ENCODE results near the gene ATP6V0B.

The ATP6V0B gene

DNA sequence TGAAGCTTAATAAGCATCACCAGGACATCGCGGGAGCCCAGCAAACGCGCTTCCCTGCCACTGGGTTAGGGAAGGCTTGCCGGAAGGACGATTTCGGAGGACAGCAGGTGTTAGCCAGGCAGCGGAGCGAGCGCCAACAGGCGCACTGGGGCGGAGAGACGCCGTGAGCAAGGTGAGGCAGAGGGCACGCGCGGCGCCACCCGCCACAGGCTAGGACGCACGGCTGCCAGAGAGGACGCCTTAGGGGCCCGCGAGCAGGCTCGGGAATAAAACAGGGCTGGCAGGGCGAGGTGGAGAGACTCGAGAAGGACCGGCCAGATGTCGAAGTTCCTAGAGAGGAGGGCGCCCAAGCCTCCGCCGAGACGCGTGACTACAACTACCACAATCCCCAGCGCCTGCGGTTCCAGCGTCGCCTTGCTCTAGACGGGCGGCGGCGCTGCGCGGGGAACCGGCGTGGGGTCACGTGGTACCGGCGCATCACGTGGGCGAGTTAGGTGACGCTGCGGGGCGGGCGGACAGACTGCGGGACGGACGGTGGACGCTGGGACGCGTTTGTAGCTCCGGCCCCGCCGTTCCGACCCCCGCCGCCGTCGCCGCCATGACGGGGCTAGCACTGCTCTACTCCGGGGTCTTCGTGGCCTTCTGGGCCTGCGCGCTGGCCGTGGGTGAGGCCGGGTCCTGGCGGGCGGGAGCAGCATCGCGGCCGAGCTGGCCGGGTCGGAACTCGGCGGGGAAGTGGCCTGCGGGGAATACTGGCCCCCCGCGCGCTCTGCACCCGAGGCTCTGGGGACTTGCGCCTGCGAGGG is at the start of gene ATP6V0B:
Gene ATP6V0B (plus strand): TSS at position 518 of the 806 bp plus-strand sequence. CDS start 81 bp downstream, at position 599.
- DNase-seq (ENCODE audit: low read depth, low spot score), result peak; percentile 92

DNA sequence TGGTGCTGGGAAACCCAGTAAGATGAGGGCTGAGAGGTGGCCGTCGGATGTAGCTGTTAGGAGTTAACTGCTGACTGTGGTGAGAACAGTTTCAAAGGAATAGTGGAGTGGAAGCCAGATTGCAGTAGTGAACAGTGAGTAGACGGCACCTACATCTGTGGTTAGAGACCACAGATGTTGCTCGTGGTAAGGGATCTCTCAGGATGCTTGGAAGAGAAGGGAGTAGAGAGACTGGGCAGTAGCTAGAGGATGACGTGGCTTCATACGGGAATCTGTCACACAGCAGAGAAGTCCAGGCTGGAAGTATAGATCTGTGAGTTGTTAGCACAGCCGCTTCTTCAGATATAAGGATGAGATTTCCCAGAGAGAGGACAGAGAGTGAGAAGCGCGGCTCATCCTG is 48.9 kb upstream of the ATP6V0B start:
- no peak for DNase-seq (ENCODE audit: low read depth, low spot score)

DNA sequence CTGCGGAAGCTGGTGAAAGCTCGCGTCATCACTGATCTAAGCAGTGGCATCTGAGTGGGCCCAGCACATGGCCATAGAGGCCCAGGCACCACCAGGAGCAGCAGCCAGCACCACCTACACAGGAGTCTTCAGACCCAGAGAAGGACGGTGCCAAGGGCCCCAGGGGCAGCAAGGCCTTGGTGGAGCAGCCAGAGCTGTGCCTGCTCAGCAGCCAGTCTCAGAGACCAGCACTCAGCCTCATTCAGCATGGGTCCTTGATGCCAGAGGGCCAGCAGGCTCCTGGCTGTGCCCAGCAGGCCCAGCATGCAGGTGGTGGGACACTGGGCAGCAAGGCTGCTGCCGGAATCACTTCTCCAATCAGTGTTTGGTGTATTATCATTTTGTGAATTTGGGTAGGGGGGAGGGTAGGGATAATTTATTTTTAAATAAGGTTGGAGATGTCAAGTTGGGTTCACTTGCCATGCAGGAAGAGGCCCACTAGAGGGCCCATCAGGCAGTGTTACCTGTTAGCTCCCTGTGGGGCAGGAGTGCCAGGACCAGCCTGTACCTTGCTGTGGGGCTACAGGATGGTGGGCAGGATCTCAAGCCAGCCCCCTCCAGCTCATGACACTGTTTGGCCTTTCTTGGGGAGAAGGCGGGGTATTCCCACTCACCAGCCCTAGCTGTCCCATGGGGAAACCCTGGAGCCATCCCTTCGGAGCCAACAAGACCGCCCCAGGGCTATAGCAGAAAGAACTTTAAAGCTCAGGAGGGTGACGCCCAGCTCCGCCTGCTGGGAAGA is 44.4 kb upstream of the ATP6V0B start:
- no peak for DNase-seq (ENCODE audit: low read depth, low spot score)

DNA sequence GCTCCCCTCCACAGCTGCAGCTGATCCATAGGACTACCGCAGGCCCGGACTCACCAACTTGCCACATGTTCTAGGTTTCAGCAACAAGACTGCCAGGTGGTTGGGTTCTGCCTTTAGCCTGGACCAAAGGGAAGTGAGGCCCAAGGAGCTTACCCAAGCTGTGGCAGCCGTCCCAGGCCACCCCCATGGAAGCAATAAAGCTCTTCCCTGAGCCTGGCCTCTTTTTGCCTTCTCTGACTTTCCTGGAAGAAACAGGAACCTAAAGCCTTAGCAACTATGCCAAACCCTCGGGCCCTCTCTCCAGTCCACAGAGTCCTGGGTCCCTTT is 43.8 kb upstream of the ATP6V0B start:
- no peak for DNase-seq (ENCODE audit: low read depth, low spot score)

DNA sequence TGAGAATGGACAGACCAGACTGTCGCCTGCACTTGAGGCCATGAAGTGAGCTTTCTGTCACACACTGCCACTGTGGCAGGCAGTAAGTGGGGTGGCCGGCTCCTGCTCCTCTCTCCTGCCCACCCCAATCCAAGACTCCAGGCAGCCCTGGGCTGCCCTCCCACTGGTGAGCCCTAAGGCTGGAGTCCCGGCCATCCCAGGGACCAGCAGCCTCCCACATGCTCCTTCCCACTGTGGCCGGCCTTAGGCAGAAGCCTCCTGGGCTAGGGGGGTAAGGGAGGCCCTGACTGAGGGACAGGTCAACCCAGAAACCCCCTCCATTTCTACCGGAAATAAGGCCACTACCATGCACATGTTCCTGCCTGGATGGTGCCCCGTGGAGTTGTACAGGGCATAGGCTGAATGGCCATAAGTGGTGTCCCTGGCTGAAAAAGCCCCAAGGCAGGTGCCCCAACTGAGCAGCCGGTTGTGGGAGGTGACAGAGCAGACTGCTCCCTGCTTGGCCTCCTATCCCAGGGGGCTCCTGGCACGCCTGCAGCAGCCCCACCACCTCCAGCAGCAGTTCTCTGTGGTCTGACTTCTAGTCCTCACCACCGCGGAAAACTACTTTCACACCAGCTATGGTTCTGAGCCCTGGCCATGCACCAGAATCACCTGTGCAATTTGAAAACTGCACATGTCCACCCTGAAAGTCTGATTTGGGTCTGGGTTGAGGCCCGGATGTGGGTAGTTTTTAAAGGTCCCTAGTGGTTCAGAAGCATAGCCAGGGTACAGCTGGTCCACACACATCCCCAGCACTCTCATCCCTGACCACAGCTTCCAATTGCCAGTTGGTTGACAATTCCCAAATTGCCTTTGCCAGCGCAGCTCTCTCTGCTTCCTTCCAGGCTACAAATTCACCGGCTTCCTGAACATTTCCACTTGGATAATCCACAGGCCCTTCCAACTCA is 42.8 kb upstream of the ATP6V0B start:
- DNase-seq (ENCODE audit: low read depth, low spot score), result no peak

DNA sequence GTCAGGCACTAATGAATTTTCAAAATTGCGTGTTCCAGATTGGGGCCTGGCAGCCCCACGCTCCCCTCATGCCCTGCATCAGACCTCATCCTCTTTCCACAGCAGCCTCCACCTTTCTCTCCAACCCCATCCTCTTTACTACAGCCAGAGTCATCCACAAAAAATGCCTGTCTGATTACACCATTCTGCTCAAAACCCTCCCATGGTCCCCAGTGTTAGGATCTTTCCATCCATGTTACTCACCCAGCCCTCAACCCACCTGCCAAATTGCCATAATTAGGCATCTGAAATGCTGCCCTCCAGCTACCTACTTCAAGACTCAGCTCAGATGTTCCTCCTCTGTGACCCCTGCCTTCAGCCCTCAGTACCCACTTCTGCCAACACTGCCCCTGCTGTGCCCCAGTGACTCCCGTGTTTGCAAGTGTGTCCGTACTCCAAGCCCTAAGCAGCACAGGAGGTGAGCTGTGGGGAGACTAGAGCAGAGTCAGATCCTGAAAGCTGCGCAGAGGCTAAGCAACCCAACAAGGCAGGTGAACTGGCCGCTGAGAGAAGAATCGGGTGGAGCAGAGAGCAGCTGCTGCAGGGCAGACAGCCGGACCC is 41.9 kb upstream of the ATP6V0B start:
- DNase-seq (ENCODE audit: low read depth, low spot score), result no peak

DNA sequence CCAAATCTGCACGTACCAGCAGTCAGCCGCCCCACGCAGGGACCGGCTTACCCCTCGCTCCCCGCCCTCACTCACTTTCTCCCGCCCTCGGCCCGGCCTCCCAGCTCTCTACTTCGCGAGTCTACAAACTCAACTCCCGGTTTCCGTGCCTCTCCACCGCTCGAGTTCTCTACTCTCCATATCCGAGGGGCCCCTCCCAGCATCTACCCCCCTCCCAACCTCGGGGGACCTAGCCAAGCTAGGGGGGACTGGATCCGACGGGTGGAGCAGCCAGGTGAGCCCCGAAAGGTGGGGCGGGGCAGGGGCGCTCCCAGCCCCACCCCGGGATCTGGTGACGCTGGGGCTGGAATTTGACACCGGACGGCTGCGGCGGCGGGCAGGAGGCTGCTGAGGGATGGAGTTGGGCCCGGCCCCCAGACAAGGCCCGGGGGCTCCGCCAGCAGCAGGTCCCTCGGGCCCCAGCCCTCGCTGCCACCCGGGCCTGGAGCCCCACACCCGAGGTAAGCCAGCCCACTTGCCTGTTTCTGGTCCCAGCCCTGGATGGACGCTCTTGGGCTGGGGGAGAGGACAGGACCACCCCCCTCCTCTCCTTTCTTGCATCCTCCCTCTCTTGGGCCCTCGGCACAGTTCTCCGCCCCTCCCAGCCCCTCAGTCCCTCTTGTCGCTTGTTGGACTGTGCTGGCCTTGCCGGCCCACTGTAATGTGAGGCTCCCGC is 41.2 kb upstream of the ATP6V0B start, which contains the start of gene ARTN:
Gene ARTN (plus strand): TSS at position 416 of the 715 bp plus-strand sequence. CDS start 1,856 bp downstream, outside the sequence.
- DNase-seq (ENCODE audit: low read depth, low spot score), result no peak

DNA sequence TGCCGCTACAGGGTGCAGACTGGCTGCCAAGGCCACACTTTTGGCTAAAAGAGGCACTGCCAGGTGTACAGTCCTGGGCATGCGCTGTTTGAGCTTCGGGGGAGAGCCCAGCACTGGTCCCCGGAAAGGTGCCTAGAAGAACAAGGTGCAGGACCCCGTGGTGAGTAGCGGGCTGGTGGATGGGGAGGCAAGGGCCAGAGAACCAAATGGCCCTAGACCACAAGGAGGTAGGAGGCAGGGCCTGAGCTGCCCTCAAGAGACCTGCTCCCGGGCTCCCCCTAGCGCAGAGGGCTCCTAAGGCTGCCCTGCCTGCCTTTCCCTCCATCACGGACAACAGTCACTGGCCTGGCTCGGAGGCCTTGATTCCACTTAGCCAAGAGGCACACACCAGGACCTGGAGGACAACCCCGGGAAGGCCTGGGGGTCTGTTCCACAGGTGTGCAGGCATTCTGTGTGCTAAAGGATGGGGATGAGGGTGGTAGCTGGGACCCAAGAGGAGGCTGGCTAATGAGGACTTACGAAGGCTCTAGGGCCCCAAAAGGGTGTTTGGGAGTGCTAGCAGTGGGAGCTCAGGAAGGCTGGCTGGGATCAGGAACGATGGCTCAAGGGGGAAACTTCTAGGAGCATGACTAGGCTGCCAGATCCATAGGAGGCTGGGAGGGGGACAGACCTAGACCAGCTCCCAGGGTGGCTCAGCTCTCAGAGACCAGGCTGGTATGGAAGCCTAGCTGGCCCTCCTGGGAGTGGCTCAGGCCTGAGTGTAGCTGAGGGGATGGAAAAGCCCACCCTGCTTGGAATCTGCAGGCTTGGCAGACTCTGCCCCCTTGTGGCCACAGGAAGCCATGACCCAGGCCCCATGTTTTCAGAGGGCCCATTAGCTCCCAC is 40.4 kb upstream of the ATP6V0B start:
- DNase-seq (ENCODE audit: low read depth, low spot score), result peak; percentile 16

DNA sequence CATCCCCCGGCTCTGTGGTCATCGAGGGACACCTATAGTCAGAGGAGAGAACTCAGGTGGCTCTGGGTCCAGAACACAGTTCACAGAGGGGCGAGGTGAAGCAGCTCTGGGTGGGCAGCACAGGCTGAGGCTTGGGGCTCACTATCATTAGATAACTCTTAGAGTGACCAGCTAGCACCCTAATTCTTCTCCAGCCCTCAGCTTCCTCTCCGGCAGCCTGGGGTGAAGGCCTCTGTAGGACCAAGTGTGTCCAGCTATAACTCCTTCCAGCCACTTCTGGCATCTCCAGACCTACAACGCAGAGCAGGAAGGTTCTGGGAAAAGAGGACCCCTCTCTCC is 39.8 kb upstream of the ATP6V0B start:
- DNase-seq (ENCODE audit: low read depth, low spot score), result no peak

DNA sequence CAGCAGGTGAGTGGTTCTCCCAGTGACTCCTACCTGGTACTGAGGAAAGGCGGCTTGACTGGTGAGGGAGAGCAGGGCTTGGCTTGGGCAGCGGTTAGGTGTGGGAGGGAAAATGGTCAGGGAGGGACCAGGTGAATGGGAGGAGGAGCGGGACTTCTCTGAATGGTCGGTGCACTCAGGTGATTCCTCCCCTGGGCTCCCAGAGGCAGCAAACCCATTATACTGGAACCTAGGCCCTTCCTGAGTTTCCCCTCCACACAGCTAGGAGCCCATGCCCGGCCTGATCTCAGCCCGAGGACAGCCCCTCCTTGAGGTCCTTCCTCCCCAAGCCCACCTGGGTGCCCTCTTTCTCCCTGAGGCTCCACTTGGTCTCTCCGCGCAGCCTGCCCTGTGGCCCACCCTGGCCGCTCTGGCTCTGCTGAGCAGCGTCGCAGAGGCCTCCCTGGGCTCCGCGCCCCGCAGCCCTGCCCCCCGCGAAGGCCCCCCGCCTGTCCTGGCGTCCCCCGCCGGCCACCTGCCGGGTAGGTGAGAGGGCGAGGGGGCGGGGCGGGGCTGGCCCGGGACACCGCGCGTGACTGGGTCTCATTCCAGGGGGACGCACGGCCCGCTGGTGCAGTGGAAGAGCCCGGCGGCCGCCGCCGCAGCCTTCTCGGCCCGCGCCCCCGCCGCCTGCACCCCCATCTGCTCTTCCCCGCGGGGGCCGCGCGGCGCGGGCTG is 38.9 kb upstream of the ATP6V0B start:
- no peak for DNase-seq (ENCODE audit: low read depth, low spot score)

DNA sequence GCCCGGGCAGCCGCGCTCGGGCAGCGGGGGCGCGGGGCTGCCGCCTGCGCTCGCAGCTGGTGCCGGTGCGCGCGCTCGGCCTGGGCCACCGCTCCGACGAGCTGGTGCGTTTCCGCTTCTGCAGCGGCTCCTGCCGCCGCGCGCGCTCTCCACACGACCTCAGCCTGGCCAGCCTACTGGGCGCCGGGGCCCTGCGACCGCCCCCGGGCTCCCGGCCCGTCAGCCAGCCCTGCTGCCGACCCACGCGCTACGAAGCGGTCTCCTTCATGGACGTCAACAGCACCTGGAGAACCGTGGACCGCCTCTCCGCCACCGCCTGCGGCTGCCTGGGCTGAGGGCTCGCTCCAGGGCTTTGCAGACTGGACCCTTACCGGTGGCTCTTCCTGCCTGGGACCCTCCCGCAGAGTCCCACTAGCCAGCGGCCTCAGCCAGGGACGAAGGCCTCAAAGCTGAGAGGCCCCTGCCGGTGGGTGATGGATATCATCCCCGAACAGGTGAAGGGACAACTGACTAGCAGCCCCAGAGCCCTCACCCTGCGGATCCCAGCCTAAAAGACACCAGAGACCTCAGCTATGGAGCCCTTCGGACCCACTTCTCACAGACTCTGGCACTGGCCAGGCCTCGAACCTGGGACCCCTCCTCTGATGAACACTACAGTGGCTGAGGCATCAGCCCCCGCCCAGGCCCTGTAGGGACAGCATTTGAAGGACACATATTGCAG is 38.2 kb upstream of the ATP6V0B start:
- no peak for DNase-seq (ENCODE audit: low read depth, low spot score)

DNA sequence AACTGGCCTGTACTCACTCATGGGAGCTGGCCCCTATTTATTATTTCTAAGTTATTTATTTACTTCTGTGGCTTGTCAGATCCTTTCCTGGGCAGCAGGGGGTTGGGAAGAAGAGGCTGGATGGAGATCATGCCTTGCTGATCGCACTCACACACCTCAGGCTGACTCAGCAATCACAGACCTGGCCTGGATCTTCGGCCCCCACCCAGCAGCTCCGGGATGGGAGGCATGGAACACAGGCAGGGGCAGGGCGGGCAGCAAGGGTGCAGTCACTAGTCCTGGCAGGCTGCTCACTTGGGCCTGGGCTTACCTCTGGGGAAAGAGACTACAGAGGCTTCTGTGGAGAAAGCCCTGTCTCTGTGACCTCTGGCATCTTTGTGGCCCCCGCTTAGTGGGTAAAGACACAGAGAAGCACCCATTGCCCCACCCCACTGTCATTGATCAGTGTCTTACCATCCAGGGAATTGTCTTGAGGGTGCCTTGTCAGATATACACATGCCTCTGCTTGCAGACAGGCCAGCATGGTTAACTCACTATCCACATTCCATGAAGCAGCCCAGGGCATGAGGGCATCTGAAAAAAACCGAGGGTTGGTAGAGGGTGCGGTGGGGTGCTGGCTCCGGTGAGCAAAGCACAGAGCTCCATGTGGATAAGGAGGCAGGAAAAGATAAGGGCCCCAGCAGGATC is 37.4 kb upstream of the ATP6V0B start:
- DNase-seq (ENCODE audit: low read depth, low spot score), result no peak

DNA sequence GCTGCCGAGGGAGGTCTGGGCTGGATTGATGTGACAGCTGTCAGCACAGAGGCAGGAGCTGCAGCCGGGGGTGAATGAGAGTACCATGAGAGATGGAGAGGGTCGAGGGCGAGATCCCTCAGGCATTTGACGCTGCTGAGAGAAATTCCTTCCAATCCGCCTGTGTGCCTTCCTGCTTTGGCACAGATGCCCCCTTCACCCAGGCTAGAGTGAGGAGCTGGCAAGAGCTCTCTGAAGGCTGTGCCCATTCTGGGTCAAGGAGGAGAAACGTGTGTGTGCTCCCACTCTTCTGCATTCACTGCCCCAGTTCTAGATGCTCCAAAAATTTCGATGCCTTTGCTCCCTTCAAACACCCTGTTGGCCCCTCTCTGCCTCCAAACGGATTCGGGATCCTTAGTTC is 36.4 kb upstream of the ATP6V0B start:
- no peak for DNase-seq (ENCODE audit: low read depth, low spot score)

DNA sequence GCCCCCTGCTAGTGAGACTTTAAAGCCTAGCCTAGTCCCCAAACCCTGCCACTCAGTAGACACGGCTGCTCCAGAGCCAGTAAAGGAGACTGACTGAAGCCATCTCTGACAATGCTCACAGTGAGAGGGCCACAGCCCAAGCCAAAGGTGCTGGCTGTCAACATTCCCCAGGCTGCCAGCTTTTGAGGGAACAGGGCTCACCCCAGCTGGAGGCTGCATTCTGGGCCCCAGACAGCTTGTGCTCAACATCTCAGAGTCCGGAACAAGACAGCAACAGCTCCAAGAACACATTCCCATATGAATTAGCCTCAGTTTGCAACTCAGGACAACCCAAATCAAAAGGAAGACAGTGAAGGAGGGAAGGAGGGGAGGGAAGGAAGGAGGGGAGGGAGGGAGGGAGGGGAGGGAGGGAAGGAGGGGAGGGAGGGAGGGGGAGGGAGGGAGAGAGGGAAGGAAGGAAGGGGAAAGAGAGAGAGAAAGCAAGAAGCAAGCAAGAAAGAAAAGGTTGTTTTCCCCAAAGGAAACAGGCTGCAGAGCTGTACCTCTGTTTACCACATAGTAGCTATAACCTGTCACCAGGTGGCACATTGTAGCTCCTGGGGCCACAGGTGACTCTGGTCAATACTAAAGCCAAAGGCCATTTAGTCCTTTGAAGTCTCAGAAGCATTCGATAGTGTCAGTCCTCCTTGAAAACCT is 35.7 kb upstream of the ATP6V0B start:
- no peak for DNase-seq (ENCODE audit: low read depth, low spot score)

DNA sequence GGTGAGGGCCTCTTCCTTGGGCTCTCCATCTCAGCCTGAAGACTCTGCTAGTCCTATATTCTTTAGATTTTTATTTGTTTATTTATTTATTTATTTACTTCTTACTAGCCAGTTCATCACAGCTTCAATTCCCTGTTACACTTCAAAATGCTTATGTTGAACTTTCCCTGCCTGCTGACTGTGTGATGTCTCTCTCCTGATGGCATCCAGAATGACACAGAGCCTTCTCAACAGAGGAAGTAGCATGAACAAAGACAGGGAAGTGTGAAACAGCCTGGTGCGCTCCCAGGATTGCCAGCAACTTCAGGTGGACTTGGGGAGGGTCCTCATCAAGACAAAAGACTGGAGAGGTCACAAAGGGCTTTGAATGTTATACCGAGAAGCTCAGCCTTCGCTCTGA is 32.3 kb upstream of the ATP6V0B start:
- DNase-seq (ENCODE audit: low read depth, low spot score), result no peak

DNA sequence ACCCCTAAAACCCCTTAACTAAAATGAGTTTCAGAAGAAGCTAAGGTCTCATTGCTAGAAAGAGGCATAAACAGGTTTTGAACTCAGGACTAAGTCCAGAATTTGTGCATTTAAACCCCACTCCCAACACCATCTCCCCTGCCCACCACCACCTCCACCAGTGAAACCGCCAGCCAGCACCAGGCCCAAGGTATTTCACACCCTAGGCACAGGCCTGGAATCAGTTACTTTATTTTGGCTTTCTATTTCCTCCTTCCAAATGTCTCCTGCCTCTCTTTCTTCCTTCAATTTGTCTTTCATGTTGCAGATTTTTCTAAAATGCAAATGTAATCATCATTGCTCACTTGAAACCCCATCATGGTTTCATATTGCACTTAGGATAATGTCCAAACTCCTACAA is 29.9 kb upstream of the ATP6V0B start:
- no peak for DNase-seq (ENCODE audit: low read depth, low spot score)

DNA sequence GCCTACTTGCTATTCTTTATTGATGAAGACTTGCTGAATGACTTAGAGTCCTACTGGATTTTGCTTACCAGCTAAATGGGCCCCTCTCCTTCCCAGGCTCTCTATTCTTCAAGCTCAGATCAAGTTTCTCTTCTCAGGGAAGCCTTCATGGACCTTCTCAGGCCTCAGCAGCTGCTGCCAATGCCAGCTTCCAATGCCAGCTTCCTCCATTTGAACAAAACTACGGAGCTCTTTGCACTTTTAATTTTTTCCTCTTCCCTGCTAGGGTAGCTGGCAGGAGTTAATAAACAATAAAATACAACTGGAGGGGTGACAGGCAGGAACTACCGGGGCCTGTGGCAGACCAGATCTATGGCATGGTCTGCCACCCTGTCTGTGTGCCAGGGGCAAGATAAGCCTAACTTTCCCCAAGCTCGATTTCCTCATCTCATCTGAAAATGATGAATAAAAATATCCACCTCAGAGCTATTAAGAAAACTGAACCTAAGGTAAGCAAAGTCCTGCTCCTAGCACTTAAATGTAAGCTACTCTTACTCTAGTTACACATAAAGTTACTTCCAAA is 29.0 kb upstream of the ATP6V0B start:
- no peak for DNase-seq (ENCODE audit: low read depth, low spot score)
